Ectodermal cell (in vitro differentiated cells): ENCODE data around the gene DMPK.

ENCODE experiments used
- H3K27ac ChIP-seq: 2 replicates; pipeline ENCODE4 v1.7.0; 2013; ENCODE audit warnings: mild to moderate bottlenecking, low read depth, low read length; ENCODE audit not compliant: insufficient read depth, poor library complexity, severe bottlenecking
- H3K27me3 ChIP-seq: 2 replicates; pipeline ENCODE4 v1.7.0; 2013; ENCODE audit warnings: mild to moderate bottlenecking, low read length; ENCODE audit not compliant: insufficient read depth, control insufficient read depth, poor library complexity, severe bottlenecking
- H3K36me3 ChIP-seq: one replicate; pipeline ENCODE4 v1.7.0; 2013; ENCODE audit warnings: low read length; ENCODE audit not compliant: control insufficient read depth, insufficient read depth
- H3K4me1 ChIP-seq: one replicate; pipeline ENCODE4 v1.7.0; 2013; ENCODE audit warnings: low read length; ENCODE audit not compliant: control insufficient read depth, insufficient read depth
- H3K4me3 ChIP-seq: 2 replicates; pipeline ENCODE4 v1.7.0; 2013; ENCODE audit warnings: low read depth, low read length, control low read depth; ENCODE audit not compliant: insufficient read depth
- H3K9me3 ChIP-seq: 2 replicates; pipeline ENCODE4 v1.7.0; 2013; ENCODE audit warnings: mild to moderate bottlenecking, low read length, moderate library complexity; ENCODE audit not compliant: control insufficient read depth
- WGBS, 2 experiments: methylation state at CpG; one replicate each; pipeline ENCODE4 v1.1.7; 2013; ENCODE audit warnings: missing lambda C conversion rate in 2 of 2; 5-methylcytosine and 5-hydroxymethylcytosine counted together

The DMPK gene

DNA sequence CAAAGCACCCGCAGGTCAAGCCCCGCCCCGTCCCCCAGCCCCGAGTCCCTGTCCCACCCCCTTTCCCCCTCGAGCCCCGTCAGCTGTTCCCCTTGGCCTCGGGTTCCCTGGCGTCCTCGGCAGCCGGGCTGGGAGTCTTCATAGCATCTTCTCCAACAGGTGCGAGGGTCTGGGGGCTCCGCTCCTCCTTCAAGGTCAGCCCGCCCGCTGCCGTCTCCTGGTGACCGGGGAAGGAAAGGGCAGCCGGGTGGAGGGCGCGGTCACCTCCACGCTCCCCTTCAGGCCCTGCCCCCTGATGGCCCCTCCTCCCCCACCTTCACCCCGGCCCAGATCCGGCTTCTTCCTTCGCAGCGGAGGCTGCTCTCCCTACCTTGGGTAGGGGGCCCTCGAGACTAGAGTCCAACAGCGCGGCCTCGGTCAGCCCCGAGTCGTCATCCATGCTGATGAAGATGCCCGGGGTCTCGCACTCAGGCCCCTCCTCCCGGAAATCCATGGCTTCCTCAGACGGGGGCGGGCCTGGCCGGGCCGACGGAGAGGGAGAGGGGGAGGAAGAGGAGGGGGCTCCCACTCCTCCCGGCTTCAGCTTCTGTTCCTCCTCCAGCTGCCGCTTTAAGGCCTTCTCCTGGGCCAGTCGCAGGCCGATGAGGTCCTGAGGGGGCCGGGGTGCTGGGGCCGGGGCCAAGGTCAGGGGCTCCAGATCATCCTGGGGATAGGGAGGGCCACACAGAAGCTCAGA, 33.4 kb upstream of the DMPK start:
- WGBS, 2 experiments, result 1 to 2% methylated on average over 44 of the region's 44 CpGs
- no peak overlapping the region for H3K27ac ChIP-seq

DNA sequence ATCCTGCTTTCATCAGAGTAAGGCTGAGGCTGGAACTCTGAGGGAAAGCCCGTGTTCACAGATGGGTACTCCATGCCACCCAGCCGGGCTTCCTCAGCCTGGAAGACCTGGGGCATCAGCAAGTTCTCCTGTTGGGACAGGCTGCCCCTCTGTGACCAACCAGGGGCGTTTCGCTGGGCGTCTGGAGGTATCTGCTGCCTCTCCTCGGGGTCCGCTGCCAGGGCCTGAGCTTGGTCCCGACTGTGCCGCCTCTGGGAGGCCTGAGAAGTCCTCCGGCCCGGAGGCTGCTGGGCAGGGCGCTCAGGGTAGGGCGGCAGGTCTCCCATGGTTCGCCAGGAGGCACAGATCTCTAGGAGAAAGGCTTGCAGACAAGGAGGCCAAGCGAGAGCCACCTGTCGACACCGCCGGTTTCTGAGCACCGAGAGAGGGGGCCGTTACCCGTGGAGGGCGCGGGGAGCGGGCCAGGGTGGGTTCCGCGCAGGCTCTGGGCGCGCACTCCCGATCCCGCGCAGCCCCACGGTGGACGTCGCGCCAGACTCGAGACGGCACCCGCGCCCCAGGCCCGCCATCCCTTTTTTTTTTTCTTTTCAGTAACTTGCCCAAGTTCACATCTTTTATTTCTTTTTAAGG, 32.7 kb upstream of the DMPK start, which contains the start of gene RSPH6A:
Gene RSPH6A, minus strand, starts transcription at position 458 of the 630 bp plus-strand sequence. Its CDS starts 132 bp downstream, at position 326.
- no peaks in the 10 kb centered on the region for H3K9me3 ChIP-seq
- H3K4me1 ChIP-seq, result peaks cover 21% of the 10 kb centered on the region
- no peaks in the 10 kb centered on the region for H3K36me3 ChIP-seq
- peak within 1 kb of the TSS; percentile 57 for H3K4me3 ChIP-seq
- no peak within 1 kb of the TSS for H3K27ac ChIP-seq
- WGBS, 2 experiments, result 18 to 19% methylated on average over 40 of the region's 40 CpGs
- H3K27me3 ChIP-seq, result peaks cover 4% of the 10 kb centered on the region

More for the DNA sequence above, 33.4 kb upstream of the DMPK start:
- Histone ChIP-seq H3K4me3 (peak overlapping the region; percentile 57), H3K27me3 (peaks cover 4% of the 10 kb centered on the region), H3K9me3 (no peaks in the 10 kb centered on the region), H3K36me3 (peaks cover 2% of the 10 kb centered on the region), H3K4me1 (peaks cover 21% of the 10 kb centered on the region)

- Histone ChIP-seq H3K4me3 (no peak overlapping the region), H3K27me3 (peaks cover 4% of the 10 kb centered on the region), H3K27ac (no peak overlapping the region), H3K9me3 (no peaks in the 10 kb centered on the region), H3K4me1 (peaks cover 21% of the 10 kb centered on the region), H3K36me3 (no peaks in the 10 kb centered on the region)
- WGBS, 2 experiments, result 93 to 94% methylated on average over 12 of the region's 12 CpGs
These were observed 32.0 kb upstream of the DMPK start for GRCh38 chr19:45814166-45814780.

DNA sequence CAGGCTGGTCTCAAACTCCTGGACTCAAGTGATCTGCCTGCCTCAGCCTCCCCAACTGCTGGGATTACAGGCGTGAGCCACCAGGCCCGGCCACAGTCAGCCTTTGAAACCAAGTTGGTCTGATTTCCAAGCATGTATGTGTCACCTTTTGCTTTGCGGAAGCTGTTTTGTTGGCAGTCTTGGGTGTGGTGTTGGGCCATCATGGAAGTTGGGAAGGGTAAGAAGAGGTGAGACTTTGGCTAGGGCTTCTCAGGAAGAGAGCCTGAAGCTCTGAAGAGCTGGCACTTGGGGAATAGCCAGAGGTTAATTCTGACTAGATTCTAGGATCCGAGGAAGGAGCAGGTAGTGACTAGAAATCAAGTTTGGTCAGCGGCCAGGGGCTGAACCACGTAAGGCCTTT, 30.0 kb upstream of the DMPK start:
- H3K27me3 ChIP-seq, result peaks cover 4% of the 10 kb centered on the region
- WGBS, 2 experiments, result 91 to 92% methylated on average over 6 of the region's 6 CpGs
- H3K36me3 ChIP-seq, result no peaks in the 10 kb centered on the region
- H3K4me1 ChIP-seq, result peaks cover 14% of the 10 kb centered on the region
- H3K4me3 ChIP-seq, result no peak overlapping the region
- no peaks in the 10 kb centered on the region for H3K9me3 ChIP-seq
- H3K27ac ChIP-seq, result no peak overlapping the region

GRCh38 chr19:45809643-45810159, 27.4 kb upstream of the DMPK start:
- Histone ChIP-seq H3K9me3 (no peaks in the 10 kb centered on the region), H3K36me3 (no peaks in the 10 kb centered on the region), H3K4me1 (no peaks in the 10 kb centered on the region), H3K4me3 (no peak overlapping the region), H3K27ac (no peak overlapping the region), H3K27me3 (no peaks in the 10 kb centered on the region)
- WGBS, 2 experiments, result 78 to 81% methylated on average over 6 to 7 of the region's 7 CpGs

DNA sequence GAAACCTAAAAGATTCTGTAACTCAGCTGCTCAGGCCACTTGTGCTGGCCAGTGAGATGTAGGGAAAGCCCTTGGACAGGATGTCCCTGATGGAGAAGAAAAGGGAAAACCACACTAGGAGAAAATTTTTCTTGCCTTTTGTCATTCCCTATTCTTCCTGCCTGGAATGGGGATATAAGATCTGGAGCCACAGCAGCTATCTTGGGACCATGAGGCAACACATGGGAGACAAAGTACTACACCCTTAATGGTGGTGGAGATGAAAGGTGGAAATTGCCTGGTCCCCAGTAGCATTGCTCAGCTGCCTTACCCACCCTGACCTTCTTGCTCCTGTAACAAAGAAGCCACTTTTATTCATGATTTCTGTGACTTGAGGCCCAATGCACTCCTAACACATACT, 23.4 kb upstream of the DMPK start:
- H3K4me1 ChIP-seq, result no peaks in the 10 kb centered on the region
- H3K27ac ChIP-seq, result no peak overlapping the region
- H3K36me3 ChIP-seq, result no peaks in the 10 kb centered on the region
- no peaks in the 10 kb centered on the region for H3K9me3 ChIP-seq
- H3K27me3 ChIP-seq, result no peaks in the 10 kb centered on the region
- H3K4me3 ChIP-seq, result no peak overlapping the region

GRCh38 chr19:45804959-45805230, 22.6 kb upstream of the DMPK start:
- no peaks in the 10 kb centered on the region for H3K36me3 ChIP-seq
- 83 to 94% methylated on average over 8 of the region's 8 CpGs for WGBS, 2 experiments
- no peaks in the 10 kb centered on the region for H3K9me3 ChIP-seq

GRCh38 chr19:45804140-45804958, 22.1 kb upstream of the DMPK start:
- Histone ChIP-seq H3K4me3 (no peak overlapping the region), H3K27ac (no peak overlapping the region), H3K9me3 (no peaks in the 10 kb centered on the region), H3K36me3 (no peaks in the 10 kb centered on the region), H3K27me3 (no peaks in the 10 kb centered on the region), H3K4me1 (no peaks in the 10 kb centered on the region)
- 93 to 94% methylated on average over 57 of the region's 57 CpGs for WGBS, 2 experiments

More at GRCh38 chr19:45804959-45805230, 22.6 kb upstream of the DMPK start:
- H3K4me1 ChIP-seq, result no peaks in the 10 kb centered on the region
- no peak overlapping the region for H3K27ac ChIP-seq
- no peak overlapping the region for H3K4me3 ChIP-seq
- H3K27me3 ChIP-seq, result no peaks in the 10 kb centered on the region

DNA sequence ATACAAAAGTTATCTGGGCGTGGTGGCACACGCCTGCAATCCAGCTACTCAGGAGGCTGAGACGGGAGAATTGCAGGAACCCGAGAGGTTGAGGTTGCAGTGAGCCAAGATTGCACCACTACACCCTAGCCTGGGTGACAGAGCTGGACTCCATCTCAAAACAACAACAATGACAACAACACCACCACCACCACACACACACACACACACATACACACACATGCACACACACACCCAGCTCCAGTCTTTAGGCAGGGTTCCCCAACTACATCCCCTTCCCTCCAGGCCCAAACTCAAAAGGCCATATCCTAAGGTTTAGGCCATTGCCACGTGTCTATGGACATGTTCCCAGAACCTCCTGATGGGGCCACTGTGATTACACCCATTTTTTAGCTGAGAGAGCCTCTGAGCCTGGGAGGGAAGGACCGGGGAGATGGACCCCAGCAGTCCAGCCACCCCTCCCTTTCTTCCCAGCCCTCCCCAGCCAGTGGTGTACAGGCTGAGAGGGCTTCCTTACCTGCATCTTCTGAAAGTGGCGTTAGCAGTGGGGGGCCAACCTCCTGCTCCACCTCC, 19.4 kb upstream of the DMPK start:
- H3K4me3 ChIP-seq, result no peak overlapping the region
- H3K27ac ChIP-seq, result no peak overlapping the region
- H3K27me3 ChIP-seq, result no peaks in the 10 kb centered on the region
- no peaks in the 10 kb centered on the region for H3K36me3 ChIP-seq
- WGBS, 2 experiments, result 87 to 90% methylated on average over 7 of the region's 7 CpGs
- no peaks in the 10 kb centered on the region for H3K9me3 ChIP-seq
- H3K4me1 ChIP-seq, result no peaks in the 10 kb centered on the region
